ENCODE data around the gene HMGB4.

HMGB4 gene
- total RNA-seq, result 0 reads per million in 3 experiments

DNA sequence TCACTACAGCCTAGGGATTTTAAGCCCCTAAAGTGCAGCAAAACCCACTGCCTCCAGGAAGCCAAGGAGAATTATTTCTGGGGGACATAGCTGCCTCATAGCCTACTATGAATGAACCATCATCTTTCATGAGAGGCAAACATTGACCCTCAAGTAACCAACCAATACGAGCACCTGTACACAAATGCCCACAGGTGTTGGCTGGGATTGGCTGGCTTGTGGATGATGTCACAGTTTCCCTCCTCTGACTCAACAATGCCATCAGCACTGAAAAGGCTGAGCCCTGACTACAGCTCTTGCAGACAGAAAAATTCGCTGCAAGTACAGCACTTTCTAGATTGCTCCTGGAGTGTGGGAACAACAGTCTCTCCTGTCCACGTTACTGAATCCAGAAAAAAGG, at the start of gene HMGB4:
TSS of gene HMGB4 (plus strand) at position 301 of the 400 bp plus-strand sequence. CDS start 113 bp downstream, outside the sequence.
- DNase-seq, result no peak

- no peak for DNase-seq
Observed at GRCh38 chr1:33814166-33814565, 49.7 kb upstream of the HMGB4 start.

- no peak for DNase-seq
Observed at GRCh38 chr1:33815061-33815460, 48.8 kb upstream of the HMGB4 start.

GRCh38 chr1:33818071-33818470, 45.8 kb upstream of the HMGB4 start:
- no peak for DNase-seq

DNA sequence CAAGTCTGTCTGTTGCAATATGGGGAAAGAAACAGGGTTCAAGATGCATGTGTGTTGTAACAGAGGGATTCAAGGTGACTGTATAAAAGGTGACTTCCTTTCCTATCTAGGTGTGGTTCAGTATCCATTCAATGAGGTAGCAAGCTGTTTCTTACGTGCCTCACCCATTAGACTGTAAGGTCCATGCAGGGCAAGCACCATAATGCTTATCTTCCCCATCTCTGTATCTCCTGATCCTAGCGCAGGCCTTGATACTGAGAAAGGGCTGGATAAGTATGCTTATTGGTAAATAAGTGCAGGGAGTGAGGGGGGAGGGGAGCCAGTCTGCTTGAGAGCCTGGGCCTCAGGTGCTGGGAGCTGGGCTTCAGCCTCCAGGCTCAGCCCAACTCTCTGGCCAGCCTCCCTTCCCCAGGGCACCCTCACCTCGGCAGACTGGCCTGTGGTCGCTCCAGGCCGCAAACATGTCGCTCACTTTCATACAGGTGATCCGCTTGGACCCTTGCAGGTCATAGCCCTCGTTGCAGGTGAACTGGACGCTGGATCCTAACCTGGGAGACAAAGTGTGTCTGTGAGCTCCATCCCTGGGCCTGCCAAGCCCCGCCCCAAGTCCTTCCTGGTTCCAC, 44.5 kb upstream of the HMGB4 start:
- DNase-seq, result no peak

- no peak for DNase-seq
Observed at GRCh38 chr1:33819913-33820311, 44.0 kb upstream of the HMGB4 start.

DNA sequence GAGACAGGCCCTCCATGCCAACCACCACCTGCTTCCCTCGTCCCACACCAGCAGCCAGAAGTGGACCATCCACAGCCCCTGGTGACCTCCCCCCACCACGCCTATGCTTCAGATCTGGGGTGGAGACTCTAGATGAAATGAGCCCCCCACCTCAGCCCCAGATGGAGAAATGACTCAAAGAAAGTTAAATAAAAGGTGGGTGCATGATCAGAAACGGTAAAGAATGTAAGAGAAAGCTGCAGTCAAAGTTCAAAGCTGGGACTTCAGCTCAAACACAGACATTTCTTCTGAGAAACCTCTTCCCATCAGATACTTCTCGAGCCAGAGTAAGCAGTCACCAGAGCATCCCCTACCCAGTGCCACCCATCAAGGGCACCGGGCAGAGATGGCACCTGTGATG, 43.1 kb upstream of the HMGB4 start:
- DNase-seq, result no peak

DNA sequence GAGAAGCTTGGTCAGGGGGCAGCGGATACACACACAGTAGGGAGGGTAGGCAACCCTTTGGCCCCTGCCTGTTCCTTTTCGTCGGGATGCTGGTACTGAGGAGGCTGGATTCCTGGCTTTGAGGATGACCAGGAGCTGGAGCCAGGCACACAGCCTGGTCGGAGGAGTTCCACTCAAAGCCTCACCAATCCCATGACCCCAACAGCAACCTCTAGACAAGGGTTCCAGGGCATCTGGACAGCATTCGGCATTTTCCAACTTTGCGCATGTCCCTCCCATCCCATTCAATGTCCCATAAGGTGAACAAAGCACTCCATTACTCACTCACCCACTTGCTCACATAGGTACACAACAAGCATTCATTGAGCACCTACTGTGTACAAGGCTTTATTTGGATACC, 42.6 kb upstream of the HMGB4 start:
- DNase-seq, result no peak

- DNase-seq, result no peak
Observed at GRCh38 chr1:33822396-33822795, 41.5 kb upstream of the HMGB4 start.

GRCh38 chr1:33823401-33823800, 40.5 kb upstream of the HMGB4 start:
- DNase-seq, result no peak

- DNase-seq, result no peak
Observed at GRCh38 chr1:33823830-33824229, 40.0 kb upstream of the HMGB4 start.

DNA sequence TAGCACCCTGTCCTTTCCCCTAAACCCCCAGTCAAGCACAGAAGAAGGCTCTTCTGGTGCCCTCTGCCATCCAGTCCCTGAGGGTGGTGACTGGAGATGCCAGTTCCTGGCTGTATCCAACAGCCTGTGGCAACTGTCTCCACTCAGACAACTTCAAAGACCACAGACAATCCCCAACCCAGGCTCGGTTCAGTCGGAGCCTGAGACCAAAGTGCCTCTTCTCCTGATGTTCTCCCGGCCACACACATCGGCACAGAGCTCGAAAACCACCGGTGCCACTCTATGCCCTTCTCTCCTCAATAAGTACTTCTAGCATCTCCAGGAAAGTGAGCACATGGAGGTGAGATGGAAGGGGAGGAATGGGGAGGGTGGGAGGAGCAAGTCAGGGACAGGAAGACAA, 39.6 kb upstream of the HMGB4 start:
- no peak for DNase-seq

DNA sequence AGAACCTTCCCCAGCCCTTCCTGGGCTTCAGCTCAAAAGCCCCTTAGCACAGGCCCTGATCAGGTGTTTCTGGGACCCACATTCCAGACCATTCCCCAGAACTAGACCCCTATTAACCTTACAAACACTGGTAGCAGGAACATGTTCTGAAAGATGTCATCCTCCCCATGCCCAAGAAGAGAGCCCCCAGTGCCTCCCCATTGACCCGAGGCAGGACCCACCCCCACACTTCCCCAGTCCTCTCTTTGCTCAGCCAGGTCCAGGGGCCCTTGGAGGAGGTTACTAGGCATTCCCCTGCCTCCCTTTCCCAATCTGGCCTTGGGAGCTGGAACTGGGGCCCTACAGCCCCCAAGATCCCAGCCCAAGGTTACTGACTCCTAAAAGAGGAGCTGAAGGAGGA, 38.9 kb upstream of the HMGB4 start:
- DNase-seq, result no peak

DNA sequence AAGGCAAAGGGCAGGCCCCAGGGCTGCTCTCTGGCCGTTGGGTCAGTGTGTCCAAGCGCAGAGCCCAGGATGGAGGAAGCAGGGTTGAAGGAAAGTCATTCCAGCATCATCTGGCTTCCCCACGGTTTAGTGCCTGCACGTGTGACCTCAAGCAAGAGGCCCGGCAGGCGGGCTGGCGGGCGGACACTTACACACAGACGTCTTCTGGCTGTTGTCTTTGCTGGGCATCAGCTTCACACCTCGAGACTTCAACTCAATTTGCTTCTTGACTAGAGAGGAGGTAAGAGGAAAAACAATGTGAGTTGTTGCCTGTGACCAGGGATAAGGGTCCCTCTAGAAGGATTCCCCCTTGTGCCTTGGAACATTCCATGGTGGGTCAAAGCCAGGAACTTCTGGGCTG, 38.4 kb upstream of the HMGB4 start:
- DNase-seq, result no peak

- no peak for DNase-seq
Observed at GRCh38 chr1:33826311-33826710, 37.6 kb upstream of the HMGB4 start.

DNA sequence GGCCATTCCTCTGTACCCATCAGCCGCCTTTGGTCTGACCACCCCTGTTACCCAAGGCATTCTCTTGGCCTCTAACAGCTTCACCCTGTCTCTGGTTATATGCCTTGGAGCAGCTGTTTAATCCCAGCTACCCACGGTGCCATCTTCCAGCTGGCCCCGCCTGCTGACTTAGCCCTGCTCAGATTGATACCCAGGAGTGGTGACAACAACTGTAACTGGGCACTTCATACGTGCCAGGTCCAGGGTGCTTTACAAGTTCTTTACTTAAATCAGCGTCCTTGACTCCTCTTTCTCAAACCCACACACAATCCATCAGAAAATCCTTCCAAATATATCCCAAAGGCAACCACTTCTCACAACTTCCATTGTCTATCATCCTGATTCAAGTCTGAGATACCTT, 37.2 kb upstream of the HMGB4 start:
- DNase-seq, result no peak

DNA sequence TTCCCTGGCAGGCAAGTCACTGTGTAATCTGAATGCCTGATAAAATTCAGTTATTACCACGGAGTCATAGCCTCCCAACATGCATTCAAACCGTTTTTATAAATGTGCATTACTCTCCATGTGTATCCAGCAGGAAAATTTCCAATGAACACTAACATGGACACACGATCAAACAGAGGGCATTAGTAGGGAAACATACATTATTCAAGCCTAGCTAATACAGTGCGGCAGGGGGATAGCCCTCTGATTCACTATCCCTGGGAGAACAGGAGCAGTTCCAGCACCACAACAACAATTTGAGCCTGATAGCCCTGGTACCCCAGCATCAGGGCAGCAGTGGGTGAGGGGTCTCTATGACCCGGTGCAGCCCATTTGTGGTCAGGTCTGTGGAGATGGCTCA, 35.8 kb upstream of the HMGB4 start:
- DNase-seq, result no peak

DNA sequence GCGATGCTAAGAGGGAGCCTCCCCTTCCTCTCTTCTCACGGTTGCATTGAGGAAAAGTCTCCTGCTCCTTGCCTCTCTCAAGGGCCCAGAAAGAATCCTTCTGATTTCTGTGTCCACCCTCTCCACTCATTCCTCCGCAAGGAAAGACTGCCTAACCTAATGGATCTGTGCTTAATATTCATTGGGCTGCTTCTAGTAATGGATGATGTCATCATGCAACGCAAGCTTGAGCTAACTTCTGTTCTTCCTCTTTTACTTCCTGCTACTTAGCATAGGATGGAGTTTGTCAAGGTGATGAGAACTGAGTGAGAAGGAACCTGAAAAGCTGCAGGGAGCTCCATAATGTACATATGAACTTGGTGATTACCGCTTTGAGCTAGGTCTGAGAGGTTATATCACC, 35.2 kb upstream of the HMGB4 start:
- DNase-seq, result no peak

GRCh38 chr1:33836911-33837310, 27.0 kb upstream of the HMGB4 start:
- DNase-seq, result no peak

DNA sequence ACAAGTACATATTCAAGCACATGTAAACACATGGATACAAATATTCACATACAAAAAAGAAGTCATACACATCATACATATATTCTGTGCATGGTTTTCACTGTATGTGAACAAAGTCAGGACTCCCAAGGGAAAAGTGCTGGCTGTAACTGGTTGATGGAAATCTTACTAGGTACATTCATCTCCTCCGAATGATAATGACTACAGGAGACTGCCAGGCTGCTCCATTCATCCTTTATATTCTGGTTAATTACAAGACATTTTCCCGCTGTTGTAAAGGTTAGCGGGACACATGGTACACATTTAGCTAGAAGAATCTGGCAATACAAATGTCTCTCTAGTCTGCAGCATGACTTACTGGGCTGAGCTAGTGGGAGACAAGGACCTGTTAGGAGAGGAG, 26.2 kb upstream of the HMGB4 start:
- DNase-seq, result no peak

DNA sequence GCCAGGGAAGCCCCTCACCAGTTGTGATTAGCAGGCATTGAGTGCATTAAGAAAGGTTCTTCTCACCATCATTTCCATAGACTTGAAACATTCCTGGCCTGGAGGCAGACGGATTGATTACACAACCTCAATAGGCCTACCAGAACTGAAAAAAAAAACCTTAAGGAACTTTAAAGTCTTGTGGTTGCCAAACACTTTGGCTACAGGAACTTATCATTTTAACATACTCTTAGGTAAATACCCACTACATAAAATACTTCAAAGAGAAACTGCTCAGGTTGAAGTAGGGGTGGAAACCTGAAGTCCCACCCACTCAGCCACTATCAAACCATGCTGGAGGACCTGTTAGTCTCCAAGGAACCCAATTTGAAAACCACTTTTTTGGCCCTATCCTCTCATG, 22.4 kb upstream of the HMGB4 start:
- DNase-seq, result no peak

DNA sequence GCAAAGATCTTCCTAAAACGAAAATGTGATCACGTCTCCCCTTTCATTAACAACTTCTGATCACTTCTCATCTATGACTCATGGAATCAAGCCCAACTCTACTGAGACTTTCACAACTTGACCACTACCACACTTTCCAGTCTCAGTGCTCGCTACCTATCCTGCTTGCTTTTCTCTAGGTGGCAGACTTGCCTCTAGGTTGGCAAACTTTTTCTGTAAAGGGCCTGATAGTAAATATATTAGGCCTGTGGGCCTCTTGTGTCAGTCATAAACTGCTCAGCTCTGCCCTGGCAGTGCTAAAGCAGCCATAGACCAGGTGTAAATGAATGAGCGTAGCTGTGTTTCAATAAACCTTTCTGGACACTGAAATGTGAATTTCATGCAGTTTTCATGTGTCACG, 21.5 kb upstream of the HMGB4 start:
- DNase-seq, result no peak

GRCh38 chr1:33844166-33844565, 19.7 kb upstream of the HMGB4 start:
- DNase-seq, result no peak

GRCh38 chr1:33846861-33847260, 17.0 kb upstream of the HMGB4 start:
- DNase-seq, result no peak

DNA sequence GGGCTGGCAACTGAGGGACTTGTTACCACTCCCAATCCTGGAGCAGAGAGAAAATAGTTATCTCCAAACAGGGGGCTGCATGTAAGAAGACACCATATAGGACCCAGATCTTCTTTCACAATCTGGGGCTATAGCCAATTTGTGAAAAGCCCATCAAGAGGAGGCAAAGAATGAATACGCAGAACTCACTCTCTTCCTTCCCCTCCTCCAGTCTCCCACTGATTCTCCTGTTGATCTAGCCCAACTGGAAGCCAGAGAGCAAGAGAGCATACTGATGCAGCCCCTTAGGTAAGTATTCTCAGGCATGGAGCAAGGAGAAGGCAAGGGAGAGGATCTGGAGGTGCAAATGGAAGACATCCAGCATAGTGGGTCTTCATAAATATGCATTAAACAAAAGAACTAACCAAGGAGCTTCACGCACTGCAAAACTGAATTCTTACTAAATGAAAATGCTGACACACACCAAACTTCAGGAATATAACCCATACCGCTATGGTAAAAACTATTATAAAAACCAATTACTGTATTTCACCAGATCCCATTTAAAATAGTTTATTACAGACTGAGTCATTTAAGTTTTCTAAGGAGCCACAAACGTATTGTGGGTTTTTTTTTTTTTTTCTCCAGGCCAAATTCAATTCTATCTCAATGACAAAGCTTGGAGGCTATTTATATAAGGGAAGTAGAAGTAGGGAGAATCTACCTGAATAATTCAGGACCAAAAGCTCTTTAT, 15.5 kb upstream of the HMGB4 start:
- DNase-seq, result no peak
